ENCODE results near the gene RABGAP1L.
"Not testable (repeated sequence)": the region's sequence is repeated elsewhere in the genome, so short reads cannot be mapped to it uniquely, and the experiment has no call there.

DNA sequence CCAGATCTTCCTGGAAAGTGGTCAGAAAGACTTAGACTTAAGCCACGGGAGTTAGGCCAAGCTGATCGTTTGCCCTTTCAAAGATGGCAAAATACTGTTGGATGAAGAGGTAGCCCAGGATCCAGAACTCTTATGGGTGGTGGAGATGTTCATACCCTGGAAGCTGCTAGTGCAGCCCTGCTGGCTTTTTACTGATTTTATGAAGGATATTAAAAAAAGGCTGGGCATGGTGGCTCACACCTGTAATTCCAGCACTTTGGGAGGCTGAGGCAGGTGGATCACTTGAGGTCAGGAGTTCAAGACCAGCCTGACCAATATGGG lies 864.6 kb downstream of the RABGAP1L start:
- not testable (repeated sequence) for TF ChIP-seq POLR2A (IDR thresholded peaks at IDR 0.05)
- TF ChIP-seq, protein P1, sequence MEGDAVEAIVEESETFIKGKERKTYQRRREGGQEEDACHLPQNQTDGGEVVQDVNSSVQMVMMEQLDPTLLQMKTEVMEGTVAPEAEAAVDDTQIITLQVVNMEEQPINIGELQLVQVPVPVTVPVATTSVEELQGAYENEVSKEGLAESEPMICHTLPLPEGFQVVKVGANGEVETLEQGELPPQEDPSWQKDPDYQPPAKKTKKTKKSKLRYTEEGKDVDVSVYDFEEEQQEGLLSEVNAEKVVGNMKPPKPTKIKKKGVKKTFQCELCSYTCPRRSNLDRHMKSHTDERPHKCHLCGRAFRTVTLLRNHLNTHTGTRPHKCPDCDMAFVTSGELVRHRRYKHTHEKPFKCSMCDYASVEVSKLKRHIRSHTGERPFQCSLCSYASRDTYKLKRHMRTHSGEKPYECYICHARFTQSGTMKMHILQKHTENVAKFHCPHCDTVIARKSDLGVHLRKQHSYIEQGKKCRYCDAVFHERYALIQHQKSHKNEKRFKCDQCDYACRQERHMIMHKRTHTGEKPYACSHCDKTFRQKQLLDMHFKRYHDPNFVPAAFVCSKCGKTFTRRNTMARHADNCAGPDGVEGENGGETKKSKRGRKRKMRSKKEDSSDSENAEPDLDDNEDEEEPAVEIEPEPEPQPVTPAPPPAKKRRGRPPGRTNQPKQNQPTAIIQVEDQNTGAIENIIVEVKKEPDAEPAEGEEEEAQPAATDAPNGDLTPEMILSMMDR (IDR thresholded peaks at IDR 0.05), result not testable (repeated sequence)

All from lower leg skin (tissue), 3 donors.